GM12873 (cell line): ENCODE results near the gene CYP2S1.

Source experiments
- CTCF ChIP-seq: IDR thresholded peaks from 2 replicates; pipeline ENCODE4 v1.5.1; 2012; ENCODE audit warnings: low read depth, mild to moderate bottlenecking, moderate library complexity, low read length, control low read depth; ENCODE audit not compliant: insufficient read depth; ENCODE audit errors: missing control alignments

CYP2S1 gene

DNA sequence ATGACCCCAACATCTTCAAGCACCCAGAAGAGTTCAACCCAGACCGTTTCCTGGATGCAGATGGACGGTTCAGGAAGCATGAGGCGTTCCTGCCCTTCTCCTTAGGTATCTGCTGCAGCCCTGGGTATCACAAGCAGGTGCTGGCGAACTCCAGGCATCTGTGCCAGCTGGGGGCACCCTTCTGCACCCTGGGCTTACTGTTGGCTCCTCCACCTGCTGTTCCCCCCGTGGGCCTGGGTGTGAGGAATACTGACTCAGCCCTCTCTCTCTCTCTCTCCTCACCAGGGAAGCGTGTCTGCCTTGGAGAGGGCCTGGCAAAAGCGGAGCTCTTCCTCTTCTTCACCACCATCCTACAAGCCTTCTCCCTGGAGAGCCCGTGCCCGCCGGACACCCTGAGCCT lies 13.0 kb downstream of the CYP2S1 start:
- no peak for TF ChIP-seq CTCF

- no peak for TF ChIP-seq CTCF
Observed at GRCh38 chr19:41206456-41206855, 13.4 kb downstream of the CYP2S1 start.

- TF ChIP-seq CTCF, result no peak
Observed at GRCh38 chr19:41206926-41207750, 14.1 kb downstream of the CYP2S1 start.

DNA sequence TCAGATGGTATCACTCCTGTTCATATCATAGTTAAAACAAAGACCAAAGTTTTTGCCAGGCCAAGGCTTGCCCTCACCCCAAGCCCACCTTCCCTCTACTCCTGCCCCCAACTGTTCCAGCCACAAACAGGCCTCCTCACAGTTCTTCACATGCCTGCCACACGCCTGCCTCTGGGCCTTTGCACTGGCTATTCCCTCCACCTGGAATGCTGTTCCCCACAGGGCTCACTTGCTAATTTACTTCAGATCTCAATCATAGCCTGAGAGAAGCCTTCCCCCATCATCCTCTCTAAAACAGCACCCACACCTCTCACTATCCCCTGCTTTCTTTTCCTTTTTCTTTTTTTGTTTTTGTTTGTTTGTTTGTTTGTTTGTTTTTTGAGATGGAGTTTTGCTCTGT lies 21.1 kb downstream of the CYP2S1 start:
- TF ChIP-seq CTCF, result no peak

GRCh38 chr19:41217741-41218140 lies 24.7 kb downstream of the CYP2S1 start:
- TF ChIP-seq CTCF, result no peak

DNA sequence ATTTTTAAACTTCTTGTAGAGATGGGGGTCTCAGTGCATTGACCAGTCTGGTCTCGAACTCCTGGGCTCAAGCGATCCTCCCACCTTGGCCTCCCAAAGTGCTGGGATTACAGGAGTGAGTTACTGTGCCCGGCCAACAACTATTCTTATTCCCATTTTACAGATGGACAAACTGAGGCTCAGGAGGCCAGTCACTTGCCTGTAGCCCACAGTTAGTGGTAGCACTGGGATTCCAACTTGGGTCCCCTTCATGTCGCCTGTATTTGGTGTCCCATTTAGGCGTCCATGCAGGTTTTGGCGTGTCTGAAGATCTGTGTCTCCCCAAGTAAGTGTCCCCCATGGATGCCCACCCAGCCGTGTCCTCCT lies 25.2 kb downstream of the CYP2S1 start:
- TF ChIP-seq CTCF, result no peak

DNA sequence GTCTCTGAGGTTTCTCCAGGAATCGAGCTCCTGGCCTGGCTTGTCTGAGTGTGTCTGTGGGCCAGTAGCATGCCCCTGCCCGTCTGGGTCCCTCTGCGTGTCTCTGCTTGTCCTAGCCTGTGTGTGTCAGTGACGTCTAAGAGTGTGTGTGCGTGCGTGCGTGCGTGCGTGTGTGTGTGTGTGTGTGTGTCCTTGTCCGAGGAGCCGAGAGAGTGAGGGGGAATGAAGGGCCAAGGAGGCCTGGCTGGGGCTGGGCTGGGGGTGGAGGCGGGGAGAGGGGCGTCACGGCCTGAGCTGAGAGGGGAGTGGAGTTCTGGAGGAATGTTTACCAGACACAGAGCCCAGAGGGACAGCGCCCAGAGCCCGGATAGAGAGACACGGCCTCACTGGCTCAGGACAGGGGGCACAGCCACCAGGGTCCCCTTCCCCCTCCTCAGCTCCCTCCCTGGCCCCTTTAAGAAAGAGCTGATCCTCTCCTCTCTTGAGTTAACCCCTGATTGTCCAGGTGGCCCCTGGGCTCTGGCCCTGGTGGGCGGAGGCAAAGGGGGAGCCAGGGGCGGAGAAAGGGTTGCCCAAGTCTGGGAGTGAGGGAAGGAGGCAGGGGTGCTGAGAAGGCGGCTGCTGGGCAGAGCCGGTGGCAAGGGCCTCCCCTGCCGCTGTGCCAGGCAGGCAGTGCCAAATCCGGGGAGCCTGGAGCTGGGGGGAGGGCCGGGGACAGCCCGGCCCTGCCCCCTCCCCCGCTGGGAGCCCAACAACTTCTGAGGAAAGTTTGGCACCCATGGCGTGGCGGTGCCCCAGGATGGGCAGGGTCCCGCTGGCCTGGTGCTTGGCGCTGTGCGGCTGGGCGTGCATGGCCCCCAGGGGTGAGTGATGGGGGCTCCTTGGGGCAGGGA lies 25.8 kb downstream of the CYP2S1 start, which contains the start of gene AXL:
AXL (plus strand) TSS at position 609 of the 893 bp plus-strand sequence; CDS start at position 779, 170 bp downstream.
- no peak for TF ChIP-seq CTCF
